Stimulated activated CD4-positive, alpha-beta T cell treated with anti-CD3 and anti-CD28 coated beads, Interleukin-1b, Interleukin-23, amount 100 ng/mL, for 1 hour (primary cell): ENCODE data around the gene SLC22A3.

Source experiments
- DNase-seq, 2 donors: peaks; one replicate each; pipeline ENCODE4 v3.0.0-alpha.2; 2020; ENCODE audit warnings: low read depth in 2 of 2

Gene SLC22A3

GRCh38 chr6:160417550-160417949 is 69.4 kb downstream of the SLC22A3 start:
- DNase-seq, result no peak

GRCh38 chr6:160418370-160418769 is 70.2 kb downstream of the SLC22A3 start:
- DNase-seq, result no peak

- no peak for DNase-seq
Observed at GRCh38 chr6:160419488-160419887, 71.3 kb downstream of the SLC22A3 start.

GRCh38 chr6:160420253-160420968 is 72.2 kb downstream of the SLC22A3 start:
- DNase-seq, result no peak

GRCh38 chr6:160420969-160421556 is 72.9 kb downstream of the SLC22A3 start:
- no peak for DNase-seq

GRCh38 chr6:160421854-160422253 is 73.7 kb downstream of the SLC22A3 start:
- DNase-seq, result no peak

- no peak for DNase-seq
Observed at GRCh38 chr6:160424256-160424655, 76.1 kb downstream of the SLC22A3 start.

GRCh38 chr6:160426136-160426535 is 78.0 kb downstream of the SLC22A3 start:
- no peak for DNase-seq

GRCh38 chr6:160427312-160428068 is 79.3 kb downstream of the SLC22A3 start:
- DNase-seq, result no peak

GRCh38 chr6:160428069-160428430 is 79.9 kb downstream of the SLC22A3 start:
- no peak for DNase-seq

- no peak for DNase-seq
Observed at GRCh38 chr6:160428818-160429619, 80.8 kb downstream of the SLC22A3 start.

GRCh38 chr6:160429620-160429895 is 81.4 kb downstream of the SLC22A3 start:
- no peak for DNase-seq

- DNase-seq, result no peak
Observed at GRCh38 chr6:160430203-160430602, 82.0 kb downstream of the SLC22A3 start.

GRCh38 chr6:160430751-160431150 is 82.6 kb downstream of the SLC22A3 start:
- no peak for DNase-seq

- DNase-seq, result no peak
Observed at GRCh38 chr6:160431226-160431625, 83.0 kb downstream of the SLC22A3 start.

GRCh38 chr6:160431791-160432404 is 83.7 kb downstream of the SLC22A3 start:
- no peak for DNase-seq

- DNase-seq, result no peak
Observed at GRCh38 chr6:160435935-160436334, 87.8 kb downstream of the SLC22A3 start.

- DNase-seq, result no peak
Observed at GRCh38 chr6:160437154-160437553, 89.0 kb downstream of the SLC22A3 start.

- DNase-seq, result no peak
Observed at GRCh38 chr6:160437775-160438174, 89.6 kb downstream of the SLC22A3 start.

- no peak for DNase-seq
Observed at GRCh38 chr6:160438481-160438880, 90.3 kb downstream of the SLC22A3 start.

GRCh38 chr6:160439751-160440150 is 91.6 kb downstream of the SLC22A3 start:
- DNase-seq, result no peak

- DNase-seq, result no peak
Observed at GRCh38 chr6:160442151-160442550, 94.0 kb downstream of the SLC22A3 start.
